Ascending aorta (tissue), 2 donors: ENCODE measurements around the gene CAMTA1. TPM values are rescaled to one million over a fixed set of nuclear protein-coding genes. Genes with fewer than 3 reads are reported as not detected.

ENCODE experiments used
- DNase-seq, 2 donors: peaks; one replicate each; pipeline ENCODE4 v3.0.0-alpha.2; 2019; ENCODE audit warnings: low spot score in 2 of 2
- H3K27ac ChIP-seq, 2 donors: fragments of 200-600 bp; sonication (generic); one replicate each; pipeline ENCODE4 v1.5.1; 2016 to 2017; ENCODE audit warnings: mild to moderate bottlenecking in 1 of 2
- H3K27me3 ChIP-seq: fragments of 200-600 bp; sonication (generic); one replicate; pipeline ENCODE4 v1.5.1; 2017
- H3K36me3 ChIP-seq, 2 donors: fragments of 200-600 bp; sonication (generic); one replicate each; pipeline ENCODE4 v1.5.1; 2016
- H3K4me1 ChIP-seq, 2 donors: fragments of 200-600 bp; sonication (generic); one replicate each; pipeline ENCODE4 v1.5.1; 2016 to 2017; ENCODE audit warnings: mild to moderate bottlenecking in 1 of 2
- H3K4me3 ChIP-seq, 2 donors: fragments of 200-600 bp; sonication (generic); one replicate each; pipeline ENCODE4 v1.5.1; 2016 to 2017; ENCODE audit warnings: mild to moderate bottlenecking in 1 of 2
- H3K9me3 ChIP-seq, 2 donors: fragments of 200-600 bp; sonication (generic); one replicate each; pipeline ENCODE4 v1.5.1; 2016
- intact Hi-C: fragments of 100-400 bp; cut with DNase I; formaldehyde crosslinking; loops from one replicate; pipeline ENCODE4 v1.15.1; 2023
- total RNA-seq: library from RNA; depleted of rRNA; stranded (reverse); fragments of >200 nt; gene quantifications from one replicate; pipeline ENCODE4 v1.1.0, GENCODE V29; 2016
- TF ChIP-seq, protein P1 (sequence below), 3 experiments: fragments of 200-600 bp in 2 of 3; fragments of 450-650 bp in 1 of 3; sonication (generic) in 2 of 3; IDR thresholded peaks; one replicate each; pipeline ENCODE4 v1.5.1; 2016 to 2019; ENCODE audit warnings: antibody characterized with exemption in 3 of 3, mild to moderate bottlenecking in 1 of 3, moderate library complexity in 1 of 3

CAMTA1 gene
- total RNA-seq, 1 donor from 2014 or later: 53.3 TPM

DNA sequence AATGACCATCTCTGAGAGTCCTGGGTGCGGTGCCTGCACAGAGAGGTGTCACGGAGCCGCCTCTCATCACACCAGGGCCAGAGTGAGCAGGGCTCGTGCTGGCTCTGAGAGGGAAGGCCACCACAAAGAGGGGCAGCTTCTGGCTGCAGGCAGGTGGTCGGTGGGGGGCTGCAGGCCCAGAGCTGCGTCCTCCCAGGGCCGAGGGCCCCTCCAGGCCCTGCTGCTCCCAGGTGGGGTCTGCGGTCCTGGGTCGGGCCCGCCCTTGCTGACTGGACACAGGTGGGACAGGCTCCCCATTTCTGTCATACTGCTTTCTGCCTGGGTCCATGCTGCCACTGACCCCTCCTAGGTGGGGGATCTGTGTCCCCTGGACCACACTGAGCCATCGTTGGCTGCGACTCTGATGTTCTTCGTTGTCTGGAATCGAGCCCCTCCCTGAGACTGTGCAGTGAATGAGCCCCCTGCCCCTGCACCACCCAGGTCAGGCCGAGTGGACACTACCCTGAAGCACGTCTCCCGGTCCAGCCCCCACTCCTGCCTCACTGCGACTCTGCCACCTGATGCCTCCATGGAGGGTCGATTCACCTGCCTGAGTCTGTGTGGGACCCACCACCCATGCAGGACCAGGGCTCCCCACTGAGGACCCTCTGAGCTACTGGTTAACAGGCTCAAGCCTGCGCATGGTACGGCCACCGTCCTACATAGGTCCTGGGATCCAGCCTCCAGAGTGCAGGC, 653.8 kb downstream of the CAMTA1 start:
- Histone ChIP-seq H3K4me1 (no peaks in the 10 kb centered on the region), H3K27ac (no peak overlapping the region), H3K4me3 (no peak overlapping the region), H3K27me3 (no peaks in the 10 kb centered on the region), H3K9me3 (no peaks in the 10 kb centered on the region), H3K36me3 (no peaks in the 10 kb centered on the region)
- no peak for DNase-seq
- intact Hi-C loops: no loop called here
- TF ChIP-seq, protein P1, sequence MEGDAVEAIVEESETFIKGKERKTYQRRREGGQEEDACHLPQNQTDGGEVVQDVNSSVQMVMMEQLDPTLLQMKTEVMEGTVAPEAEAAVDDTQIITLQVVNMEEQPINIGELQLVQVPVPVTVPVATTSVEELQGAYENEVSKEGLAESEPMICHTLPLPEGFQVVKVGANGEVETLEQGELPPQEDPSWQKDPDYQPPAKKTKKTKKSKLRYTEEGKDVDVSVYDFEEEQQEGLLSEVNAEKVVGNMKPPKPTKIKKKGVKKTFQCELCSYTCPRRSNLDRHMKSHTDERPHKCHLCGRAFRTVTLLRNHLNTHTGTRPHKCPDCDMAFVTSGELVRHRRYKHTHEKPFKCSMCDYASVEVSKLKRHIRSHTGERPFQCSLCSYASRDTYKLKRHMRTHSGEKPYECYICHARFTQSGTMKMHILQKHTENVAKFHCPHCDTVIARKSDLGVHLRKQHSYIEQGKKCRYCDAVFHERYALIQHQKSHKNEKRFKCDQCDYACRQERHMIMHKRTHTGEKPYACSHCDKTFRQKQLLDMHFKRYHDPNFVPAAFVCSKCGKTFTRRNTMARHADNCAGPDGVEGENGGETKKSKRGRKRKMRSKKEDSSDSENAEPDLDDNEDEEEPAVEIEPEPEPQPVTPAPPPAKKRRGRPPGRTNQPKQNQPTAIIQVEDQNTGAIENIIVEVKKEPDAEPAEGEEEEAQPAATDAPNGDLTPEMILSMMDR (IDR thresholded peaks at IDR 0.05): no peak

DNA sequence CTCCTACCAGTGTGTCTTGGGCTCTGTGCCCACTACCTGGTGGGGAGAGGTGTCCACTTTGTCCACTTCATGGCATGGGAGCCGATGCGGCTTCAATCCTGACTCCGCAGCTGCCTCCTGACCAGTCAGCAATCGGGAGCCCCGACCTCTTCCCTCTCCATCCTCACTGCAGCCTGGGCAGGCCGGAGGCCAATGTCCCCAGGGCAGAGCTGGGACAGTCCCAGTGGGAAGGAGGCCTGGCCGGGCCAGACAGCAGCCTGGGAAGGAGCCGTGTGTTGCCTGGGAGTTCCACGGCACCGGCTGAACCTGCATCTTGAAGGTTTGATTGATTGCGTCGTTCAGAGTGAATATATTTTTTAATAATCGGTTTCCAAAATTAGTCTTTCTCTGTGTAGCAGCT, 654.9 kb downstream of the CAMTA1 start:
- intact Hi-C loops: no loop called here
- Histone ChIP-seq H3K4me1 (no peaks in the 10 kb centered on the region), H3K9me3 (no peaks in the 10 kb centered on the region), H3K27ac (no peak overlapping the region), H3K4me3 (no peak overlapping the region), H3K36me3 (no peaks in the 10 kb centered on the region), H3K27me3 (no peaks in the 10 kb centered on the region)
- no peak for DNase-seq
- TF ChIP-seq, protein P1 (IDR thresholded peaks at IDR 0.05): no peak

DNA sequence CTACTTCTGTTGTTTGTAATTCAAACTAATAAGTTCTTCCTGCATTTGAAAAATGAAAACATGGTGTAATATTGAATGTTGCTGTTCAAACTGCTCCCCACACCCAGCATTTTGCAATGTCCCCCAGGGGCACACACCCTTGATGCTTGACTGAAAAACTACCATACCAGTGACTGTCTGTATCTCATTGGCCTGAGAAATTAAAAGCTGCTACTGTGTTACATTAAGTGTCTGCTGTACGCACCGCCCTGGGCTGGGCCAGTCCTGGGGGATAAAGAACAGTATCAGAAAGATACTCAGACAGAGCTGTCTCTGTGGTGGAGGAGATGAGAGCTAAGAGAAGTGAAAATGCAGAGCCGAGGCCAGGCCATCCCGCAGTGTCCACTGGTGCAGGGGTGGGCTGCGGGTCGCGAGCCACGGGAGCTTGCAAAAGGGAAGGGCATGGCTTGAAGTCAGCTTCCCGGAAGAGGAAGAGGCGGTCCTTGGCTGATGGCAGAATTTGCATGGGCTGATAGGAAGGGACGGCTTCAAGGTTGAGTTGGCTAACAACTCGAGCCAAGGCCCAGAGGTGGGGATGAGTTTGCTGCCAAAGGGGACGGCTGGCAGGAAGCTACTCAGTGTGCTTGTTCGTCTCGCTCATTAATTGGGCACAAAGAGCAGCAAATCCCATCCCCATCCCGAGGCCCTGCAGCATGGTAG, 656.0 kb downstream of the CAMTA1 start:
- DNase-seq: no peak
- Histone ChIP-seq H3K27me3 (no peaks in the 10 kb centered on the region), H3K36me3 (no peaks in the 10 kb centered on the region), H3K27ac (no peak overlapping the region), H3K4me1 (no peaks in the 10 kb centered on the region), H3K4me3 (no peak overlapping the region), H3K9me3 (no peaks in the 10 kb centered on the region)
- TF ChIP-seq, protein P1 (IDR thresholded peaks at IDR 0.05): no peak
- intact Hi-C loops: no loop called here

DNA sequence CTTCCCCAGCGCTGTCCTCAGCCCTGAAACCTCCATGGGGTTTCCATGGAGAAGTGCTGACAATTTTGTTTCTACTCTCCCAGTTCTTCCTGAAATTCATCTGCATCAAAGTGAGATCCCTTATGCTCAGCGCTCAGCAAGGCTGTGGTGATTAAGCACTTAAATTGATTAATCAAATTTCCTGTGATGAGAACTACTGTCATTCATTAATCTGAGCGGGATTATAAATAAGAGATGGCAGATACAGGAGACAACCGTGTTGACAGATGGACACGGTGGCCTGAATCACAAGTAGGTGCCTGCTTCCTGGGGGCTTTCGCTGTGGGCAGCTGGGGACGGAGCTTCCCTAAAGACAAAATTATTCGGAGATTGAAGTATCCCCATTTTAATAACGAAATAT, 656.8 kb downstream of the CAMTA1 start:
- intact Hi-C loops: no loop called here
- Histone ChIP-seq H3K27me3 (no peaks in the 10 kb centered on the region), H3K27ac (no peak overlapping the region), H3K4me3 (no peak overlapping the region), H3K4me1 (no peaks in the 10 kb centered on the region), H3K9me3 (no peaks in the 10 kb centered on the region), H3K36me3 (no peaks in the 10 kb centered on the region)
- no peak for DNase-seq
- TF ChIP-seq, protein P1 (IDR thresholded peaks at IDR 0.05): no peak

DNA sequence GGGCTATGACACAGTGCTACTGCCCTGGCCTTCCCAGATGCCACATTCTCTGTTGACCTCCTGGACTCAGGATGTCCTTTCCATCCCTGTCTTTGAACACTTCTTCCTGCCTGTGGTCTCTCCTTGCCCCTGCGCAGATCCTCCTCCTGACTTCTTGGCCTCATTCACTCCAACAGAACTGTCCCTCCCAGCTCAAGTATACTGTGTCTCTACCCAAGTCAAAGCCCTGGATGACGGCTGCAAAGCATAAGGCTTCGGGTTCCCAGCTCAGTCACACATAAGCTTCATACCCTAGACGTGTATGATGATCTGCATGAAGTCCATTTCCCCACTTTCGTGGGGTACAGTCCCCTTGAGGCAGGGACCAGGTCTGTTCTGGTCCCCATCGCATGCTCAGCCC, 657.7 kb downstream of the CAMTA1 start:
- Histone ChIP-seq H3K9me3 (no peaks in the 10 kb centered on the region), H3K27me3 (no peaks in the 10 kb centered on the region), H3K4me3 (no peak overlapping the region), H3K4me1 (no peaks in the 10 kb centered on the region), H3K27ac (no peak overlapping the region), H3K36me3 (no peaks in the 10 kb centered on the region)
- no peak for DNase-seq
- TF ChIP-seq, protein P1 (IDR thresholded peaks at IDR 0.05): no peak
- intact Hi-C loops: no loop called here
